Smooth muscle cell of trachea (primary cell): Measurements from ENCODE around the gene FRYL. TPM values are rescaled to one million over a fixed set of nuclear protein-coding genes. Genes with fewer than 3 reads are reported as not detected.

ENCODE experiments used
- total RNA-seq: library from RNA; depleted of rRNA; stranded (reverse); fragments of >200 nt; gene quantifications from 2 replicates; pipeline ENCODE4 v1.2.1, GENCODE V29; 2014

Gene FRYL
- 39.9 and 61.7 TPM in 2 replicates for total RNA-seq

GRCh38 chr4:48779998-48780864 lies at the start of gene FRYL:
TSS of gene FRYL (minus strand) at chr4:48780279. CDS start at chr4:48634410, 145,869 bp downstream.

GRCh38 chr4:48490012-48490679 lies 289.9 kb downstream of the FRYL start, which contains the start of gene ZAR1:
TSS of gene ZAR1 (plus strand) at chr4:48490252. CDS start at chr4:48490292, 40 bp downstream.

GRCh38 chr4:48483006-48483776 lies 296.9 kb downstream of the FRYL start, which contains the start of gene SLC10A4:
TSS of gene SLC10A4 (plus strand) at chr4:48483343. CDS start at chr4:48483562, 219 bp downstream.

Other genes with a start within 250 kb of the FRYL start
- 76.4 and 109 TPM in 2 replicates for gene OCIAD1, start 50.8 kb upstream of the FRYL start, total RNA-seq
- 12.4 and 12.8 TPM in 2 replicates for gene OCIAD2, start 126.5 kb upstream of the FRYL start, total RNA-seq
- not detected in 2 replicates for gene CWH43, start 206.0 kb upstream of the FRYL start, total RNA-seq